Naive thymus-derived CD4-positive, alpha-beta T cell (primary cell): Measurements from ENCODE around the gene VGF. TPM values are rescaled to one million over a fixed set of nuclear protein-coding genes. Genes with fewer than 3 reads are reported as not detected.

Source experiments
- ATAC-seq: fragments of 150-1000 bp; cut with Tn5 transposase; 2 replicates; pipeline ENCODE4 v1.10.0; 2021; ENCODE audit warnings: mild to moderate bottlenecking, moderate library complexity
- CTCF ChIA-PET: fragments of 350-600 bp; sonication (Branson Sonifier 250); formaldehyde crosslinking; loops from one replicate; lab custom pipeline; 2021; ENCODE audit warnings: antibody characterized with exemption; lab: Charles Lee
- POLR2A ChIA-PET: fragments of 350-600 bp; sonication (Branson Sonifier 250); formaldehyde crosslinking; loops from one replicate; lab custom pipeline; 2021; ENCODE audit warnings: antibody characterized with exemption, inconsistent platforms; lab: Charles Lee
- DNase-seq, 9 donors: peaks; one replicate each; pipeline versions ENCODE4 v3.0.0 to v3.0.0-alpha.2; 2020 to 2022; ENCODE audit warnings: mixed read lengths in 1 of 9
- H3K27ac ChIP-seq: one replicate; pipeline ENCODE4 v1.7.0; 2013; ENCODE audit warnings: mild to moderate bottlenecking, low read depth, low read length, moderate library complexity
- H3K27me3 ChIP-seq, 2 donors: one replicate each; pipeline ENCODE4 v1.7.0; 2013; ENCODE audit warnings: low read length in 2 of 2, mild to moderate bottlenecking in 2 of 2, moderate library complexity in 2 of 2; ENCODE audit not compliant: control insufficient read depth in 2 of 2, insufficient read depth in 2 of 2
- H3K36me3 ChIP-seq, 3 experiments: 1 replicate in 2 of 3; 2 replicates in 1 of 3; pipeline ENCODE4 v1.7.0; 2013; ENCODE audit warnings: low read length in 3 of 3, mild to moderate bottlenecking in 3 of 3, moderate library complexity in 1 of 3; ENCODE audit not compliant: insufficient read depth in 3 of 3, control insufficient read depth in 2 of 3
- H3K4me1 ChIP-seq, 2 donors: one replicate each; pipeline ENCODE4 v1.7.0; 2013; ENCODE audit warnings: low read length in 2 of 2, mild to moderate bottlenecking in 2 of 2, moderate library complexity in 1 of 2; ENCODE audit not compliant: control insufficient read depth in 2 of 2, insufficient read depth in 2 of 2
- H3K4me3 ChIP-seq: 2 replicates; pipeline ENCODE4 v1.7.0; 2013; ENCODE audit warnings: mild to moderate bottlenecking, low read length
- H3K9me3 ChIP-seq, 3 experiments: 1 replicate in 2 of 3; 2 replicates in 1 of 3; pipeline ENCODE4 v1.7.0; 2013; ENCODE audit warnings: low read length in 3 of 3; ENCODE audit not compliant: control insufficient read depth in 2 of 3
- H3K27ac Mint-ChIP-seq, 9 donors: one replicate each; pipeline ENCODE4 v1.8.0; 2020 to 2022; ENCODE audit warnings: mixed read lengths in 9 of 9, mild to moderate bottlenecking in 8 of 9, moderate library complexity in 5 of 9, inconsistent platforms in 2 of 9
- H3K27me3 Mint-ChIP-seq, 5 donors: one replicate each; pipeline ENCODE4 v1.8.0; 2021 to 2022; ENCODE audit warnings: mixed read lengths in 5 of 5, mild to moderate bottlenecking in 1 of 5
- H3K36me3 Mint-ChIP-seq, 5 donors: one replicate each; pipeline ENCODE4 v1.8.0; 2020 to 2022; ENCODE audit warnings: mixed read lengths in 5 of 5, mild to moderate bottlenecking in 3 of 5, inconsistent platforms in 1 of 5
- H3K4me1 Mint-ChIP-seq, 7 donors: one replicate each; pipeline ENCODE4 v1.8.0; 2020 to 2022; ENCODE audit warnings: mixed read lengths in 7 of 7, mild to moderate bottlenecking in 3 of 7, inconsistent platforms in 1 of 7
- H3K4me3 Mint-ChIP-seq, 10 donors: one replicate each; pipeline ENCODE4 v1.8.0; 2020 to 2022; ENCODE audit warnings: mild to moderate bottlenecking in 10 of 10, mixed read lengths in 10 of 10, moderate library complexity in 6 of 10, inconsistent platforms in 2 of 10
- H3K9me3 Mint-ChIP-seq, 11 donors: one replicate each; pipeline ENCODE4 v1.8.0; 2020 to 2022; ENCODE audit warnings: mixed read lengths in 11 of 11, mild to moderate bottlenecking in 4 of 11, inconsistent platforms in 1 of 11, moderate library complexity in 1 of 11
- intact Hi-C, 2 donors: fragments of 100-400 bp; cut with micrococcal nuclease; formaldehyde crosslinking; loops; one replicate each; pipeline ENCODE4 v1.15.1; 2023
- polyA plus RNA-seq, 2 donors: library from polyadenylated mRNA; unstranded; fragments of 300-500 nt; fragmentation: Illumina TruSeq; gene quantifications; one replicate each; pipeline ENCODE4 v1.2.3, GENCODE V29; 2021
- total RNA-seq, 6 experiments: library from RNA in 5 of 6; stranded (reverse) in 5 of 6; gene quantifications; 1 replicate in 5 of 6; 2 replicates in 1 of 6; pipeline ENCODE4 v1.2.3 and lab custom pipeline; 2021 to 2026

VGF gene
- total and polyA plus RNA-seq, 7 experiments from 2014 or later, result 0.19 TPM; not detected in 6

DNA sequence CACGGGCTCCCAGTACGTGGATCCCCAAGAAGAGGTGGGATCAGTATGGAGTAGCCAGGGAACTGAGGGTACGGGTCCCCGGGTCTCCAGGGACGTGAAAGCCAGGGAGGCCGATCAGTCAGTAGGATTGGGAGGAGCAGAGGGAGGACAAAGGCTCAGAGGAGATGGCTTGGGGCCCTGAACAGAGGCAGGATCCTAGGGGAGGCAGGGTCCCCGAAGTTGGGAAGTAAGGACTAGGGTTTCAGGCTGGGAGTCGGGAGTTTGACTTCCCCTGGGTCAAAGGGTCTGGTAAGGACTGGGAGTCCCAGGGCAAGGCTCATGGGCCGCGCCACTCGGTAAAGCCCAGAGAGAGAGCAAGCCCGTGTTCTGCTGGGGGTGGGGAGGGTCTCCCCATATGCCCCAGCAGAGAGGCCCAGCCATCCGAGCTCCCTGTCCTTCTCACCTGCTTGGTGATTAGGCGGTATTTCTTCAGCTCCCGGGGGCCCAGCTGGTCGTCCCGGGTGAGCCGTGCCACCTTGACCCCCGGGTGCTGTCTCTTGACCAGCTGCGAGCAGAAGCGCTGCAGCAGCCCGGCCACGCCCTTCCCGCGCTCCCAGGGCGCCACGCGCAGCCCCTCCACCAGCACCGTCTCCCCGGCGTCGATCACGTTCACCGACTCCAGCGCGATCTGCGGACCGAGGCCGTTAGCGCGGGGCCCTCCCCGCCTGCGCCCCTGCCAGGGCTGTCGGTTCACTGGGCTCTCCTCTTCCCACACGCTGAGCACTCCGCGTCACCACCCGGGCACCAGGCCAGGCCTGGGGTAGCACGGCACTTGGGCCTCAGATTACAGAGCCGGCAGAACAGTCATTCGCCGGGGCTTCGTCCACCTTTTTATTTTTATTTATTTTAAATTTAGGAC, 7.7 kb upstream of the VGF start:
- DNase-seq (no peak), ATAC-seq (no peak)
- Histone ChIP-seq H3K27me3 (peaks cover 12 to 69% of the 10 kb centered on the region in 2 donors), H3K9me3 (peaks cover 0 to 2% (median 0%) of the 10 kb centered on the region in 3 experiments), H3K4me1 (peaks cover 38 to 56% of the 10 kb centered on the region in 2 donors), H3K27ac (no peak overlapping the region), H3K36me3 (no peaks in the 10 kb centered on the region), H3K4me3 (no peak overlapping the region)
- intact Hi-C loops, result no loop called here
- peaks cover 85 to 93% (median 88%) of the 10 kb centered on the region in 5 donors for H3K27me3 Mint-ChIP-seq
- peak overlapping the region; percentile 42 to 84 (median 63) for H3K4me3 Mint-ChIP-seq
- peak overlapping the region in 2 of 9 donors; percentile 29 to 53 for H3K27ac Mint-ChIP-seq
- POLR2A ChIA-PET, result interaction anchor here (0.6 kb wide), 1 partner anchor 743 kb away, joined by 3 read pairs; no protein-coding TSS in a partner anchor
- peaks cover 0 to 5% (median 0%) of the 10 kb centered on the region in 11 donors for H3K9me3 Mint-ChIP-seq
- CTCF ChIA-PET, result interaction anchor here (0.6 kb wide), 2 partner anchors 20 to 27 kb away, joined by 3 to 5 read pairs; no protein-coding TSS in a partner anchor
- H3K4me1 Mint-ChIP-seq, result peaks cover 44 to 68% (median 50%) of the 10 kb centered on the region in 7 donors
- H3K36me3 Mint-ChIP-seq, result peaks cover 0 to 7% (median 4%) of the 10 kb centered on the region in 5 donors

DNA sequence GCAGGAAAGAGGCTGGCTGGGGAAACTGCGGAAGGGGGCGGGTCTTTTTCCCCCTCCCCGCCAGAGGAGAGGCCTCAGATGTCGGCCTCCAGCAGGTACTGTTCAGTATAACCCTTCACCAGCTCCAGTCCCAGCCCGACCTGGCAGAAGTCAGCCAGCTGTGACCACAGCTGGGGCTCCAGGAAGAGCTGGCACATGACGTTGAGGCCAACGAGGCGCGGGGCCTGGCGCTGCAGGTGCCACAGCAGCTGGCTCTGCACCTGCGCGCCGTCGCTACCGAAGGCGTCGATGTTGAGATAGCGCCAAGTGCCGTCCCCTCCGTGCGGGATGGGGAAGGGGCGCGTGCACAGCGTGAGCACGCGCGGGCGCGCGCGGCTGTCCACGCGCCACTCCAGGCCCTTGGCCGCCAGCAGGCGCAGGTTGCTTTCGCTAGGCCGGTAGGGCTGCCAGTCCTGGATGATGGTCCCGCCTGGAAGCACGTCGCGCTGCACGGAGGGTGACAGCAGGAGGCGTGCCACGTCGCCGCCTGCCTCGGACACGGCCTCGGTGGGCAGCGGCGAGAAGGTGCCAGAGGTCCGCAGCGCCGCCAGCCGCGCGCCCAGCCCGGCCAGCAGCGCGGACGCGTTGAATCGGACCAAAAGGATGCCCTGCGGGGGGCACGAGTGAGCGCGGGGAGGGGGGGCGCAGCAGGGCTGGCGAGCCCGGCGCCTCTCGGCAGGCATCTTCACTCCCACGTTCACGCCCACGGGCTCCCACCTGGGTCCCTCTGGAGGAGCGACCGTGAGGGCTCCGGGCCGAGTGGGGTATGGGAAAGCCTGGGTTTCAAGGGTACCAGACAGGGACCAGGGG, 6.9 kb upstream of the VGF start:
- H3K4me3 ChIP-seq, result no peak overlapping the region
- H3K4me1 ChIP-seq, result peaks cover 38 to 56% of the 10 kb centered on the region in 2 donors

DNA sequence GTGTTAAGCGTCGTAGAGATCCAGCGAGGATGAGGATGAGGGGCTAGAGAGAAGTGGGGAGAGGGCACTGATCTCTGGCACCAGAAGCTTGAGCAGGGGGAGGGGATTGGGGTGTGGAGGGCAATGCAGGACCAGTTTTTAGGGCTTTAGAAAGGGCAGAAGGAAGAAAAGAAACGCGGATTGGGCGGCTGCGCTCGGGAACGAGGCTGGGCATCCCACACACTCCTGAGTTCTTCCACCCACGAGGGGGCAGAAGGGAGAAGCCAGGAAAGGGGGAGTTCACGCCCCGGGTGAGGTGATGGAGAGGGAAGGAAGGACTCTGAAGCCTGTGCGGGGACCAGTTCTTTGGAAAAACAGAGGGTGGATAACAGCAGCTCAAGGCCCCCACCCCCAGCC, 6.1 kb upstream of the VGF start:
- Mint-ChIP-seq H3K27ac (peak overlapping the region in 3 of 9 donors; percentile 25 to 69 (median 65)), H3K4me1 (peaks cover 51 to 73% (median 59%) of the 10 kb centered on the region in 7 donors), H3K4me3 (peak overlapping the region; percentile 27 to 84 (median 64)), H3K36me3 (peaks cover 0 to 7% (median under 1%) of the 10 kb centered on the region in 5 donors), H3K9me3 (peaks cover 0 to 5% (median 0%) of the 10 kb centered on the region in 11 donors), H3K27me3 (peaks cover 82 to 91% (median 85%) of the 10 kb centered on the region in 5 donors)
- H3K27me3 ChIP-seq, result peaks cover 13 to 73% of the 10 kb centered on the region in 2 donors
- peaks cover 0 to 2% (median 0%) of the 10 kb centered on the region in 3 experiments for H3K9me3 ChIP-seq
- H3K27ac ChIP-seq, result no peak overlapping the region
- no peak overlapping the region for H3K4me3 ChIP-seq
- DNase-seq (no peak), ATAC-seq (no peak)
- ChIA-PET CTCF (interaction anchor here (1.4 to 3.0 kb wide), 2 partner anchors 14 to 28 kb away, joined by 4 to 31 read pairs; no protein-coding TSS in a partner anchor), POLR2A (interaction anchor here (1.0 kb wide), 1 partner anchor 86 kb away, joined by 4 read pairs; the partner anchor contains the start of gene TRIM56)
- intact Hi-C loops, result no loop called here
- H3K4me1 ChIP-seq, result peaks cover 38 to 60% of the 10 kb centered on the region in 2 donors
- H3K36me3 ChIP-seq, result no peaks in the 10 kb centered on the region

More for the DNA sequence above, 6.9 kb upstream of the VGF start:
- H3K27ac ChIP-seq, result no peak overlapping the region
- intact Hi-C loops, result no loop called here
- ChIA-PET POLR2A (no interaction called here), CTCF (interaction anchor here (0.6 to 3.0 kb wide), 2 partner anchors 21 to 29 kb away, joined by 5 to 31 read pairs; no protein-coding TSS in a partner anchor)
- H3K36me3 ChIP-seq, result no peaks in the 10 kb centered on the region
- Mint-ChIP-seq H3K27me3 (peaks cover 85 to 92% (median 88%) of the 10 kb centered on the region in 5 donors), H3K4me3 (peak overlapping the region; percentile 27 to 84 (median 62)), H3K4me1 (peaks cover 46 to 69% (median 53%) of the 10 kb centered on the region in 7 donors), H3K36me3 (peaks cover 0 to 7% (median 4%) of the 10 kb centered on the region in 5 donors), H3K27ac (peak overlapping the region in 2 of 9 donors; percentile 25 to 53), H3K9me3 (peaks cover 0 to 5% (median 0%) of the 10 kb centered on the region in 11 donors)
- DNase-seq, result peak in 1 of 9 donors; percentile 47
- peaks cover 13 to 70% of the 10 kb centered on the region in 2 donors for H3K27me3 ChIP-seq
- no peak for ATAC-seq
- H3K9me3 ChIP-seq, result peaks cover 0 to 2% (median 0%) of the 10 kb centered on the region in 3 experiments

DNA sequence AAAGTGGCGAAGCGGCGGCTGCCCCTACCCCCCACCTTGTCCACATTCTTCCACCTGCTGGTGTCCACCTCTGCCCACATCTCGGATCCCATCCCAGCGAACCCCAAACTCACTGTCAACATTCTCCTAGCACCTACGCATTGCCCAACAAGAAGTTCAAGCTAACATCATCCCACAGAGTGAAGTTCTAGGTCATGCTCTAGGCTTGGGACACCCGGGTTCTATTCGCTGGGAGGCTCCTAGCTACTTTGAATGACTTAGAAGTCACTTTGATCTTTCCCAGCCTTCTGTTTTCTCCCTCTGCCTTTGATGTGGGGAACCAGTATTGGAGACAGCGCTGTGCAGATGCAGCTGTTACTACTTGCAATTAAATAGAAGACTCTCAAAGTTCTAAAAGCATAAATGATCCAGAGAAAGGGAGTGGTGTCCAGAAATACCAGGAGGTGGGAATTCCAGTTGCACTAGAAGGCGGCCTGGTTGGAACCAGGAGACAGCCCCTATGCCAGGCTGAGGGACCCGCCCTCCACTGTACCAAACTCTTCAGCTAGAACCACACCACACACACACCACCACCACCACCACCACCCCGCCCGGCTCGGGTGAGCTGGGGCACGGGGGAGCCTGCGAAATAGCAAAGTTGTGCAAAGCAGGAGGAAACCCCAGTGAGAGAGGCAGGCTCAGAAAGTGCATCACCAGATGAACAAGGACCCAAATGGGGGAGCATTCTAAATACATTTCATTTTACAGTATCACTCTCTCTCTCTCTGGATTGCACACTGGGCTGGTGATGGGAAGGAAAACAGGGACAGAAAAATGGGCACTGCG, 5.5 kb upstream of the VGF start:
- ATAC-seq (peak; percentile 59), DNase-seq (peak in 5 of 9 donors; percentile 27 to 70 (median 57))
- Histone ChIP-seq H3K36me3 (no peaks in the 10 kb centered on the region), H3K4me3 (no peak overlapping the region), H3K27me3 (peaks cover 16 to 73% of the 10 kb centered on the region in 2 donors), H3K4me1 (peaks cover 44 to 64% of the 10 kb centered on the region in 2 donors), H3K27ac (no peak overlapping the region), H3K9me3 (peaks cover 0 to 2% (median 0%) of the 10 kb centered on the region in 3 experiments)
- Mint-ChIP-seq H3K9me3 (peaks cover 0 to 5% (median 0%) of the 10 kb centered on the region in 11 donors), H3K36me3 (peaks cover 0 to 7% (median 0%) of the 10 kb centered on the region in 5 donors), H3K4me3 (peak overlapping the region; percentile 27 to 84 (median 64)), H3K27me3 (peaks cover 82 to 91% (median 85%) of the 10 kb centered on the region in 5 donors), H3K4me1 (peaks cover 56 to 79% (median 63%) of the 10 kb centered on the region in 7 donors), H3K27ac (peak overlapping the region in 4 of 9 donors; percentile 14 to 69 (median 45))
- intact Hi-C loops, result loop anchor here in 1 of 2 donors (1.0 kb wide), 1 partner anchor 17 kb away; the partner anchor contains the start of gene AP1S1
- POLR2A ChIA-PET, result interaction anchor here (0.8 to 1.0 kb wide), 2 partner anchors 81 to 86 kb away, joined by 3 to 4 read pairs; partner anchors contain the start of gene TRIM56
- CTCF ChIA-PET, result interaction anchor here (1.4 to 3.0 kb wide), 3 partner anchors 13 to 27 kb away, joined by 3 to 31 read pairs (median 4); no protein-coding TSS in a partner anchor

DNA sequence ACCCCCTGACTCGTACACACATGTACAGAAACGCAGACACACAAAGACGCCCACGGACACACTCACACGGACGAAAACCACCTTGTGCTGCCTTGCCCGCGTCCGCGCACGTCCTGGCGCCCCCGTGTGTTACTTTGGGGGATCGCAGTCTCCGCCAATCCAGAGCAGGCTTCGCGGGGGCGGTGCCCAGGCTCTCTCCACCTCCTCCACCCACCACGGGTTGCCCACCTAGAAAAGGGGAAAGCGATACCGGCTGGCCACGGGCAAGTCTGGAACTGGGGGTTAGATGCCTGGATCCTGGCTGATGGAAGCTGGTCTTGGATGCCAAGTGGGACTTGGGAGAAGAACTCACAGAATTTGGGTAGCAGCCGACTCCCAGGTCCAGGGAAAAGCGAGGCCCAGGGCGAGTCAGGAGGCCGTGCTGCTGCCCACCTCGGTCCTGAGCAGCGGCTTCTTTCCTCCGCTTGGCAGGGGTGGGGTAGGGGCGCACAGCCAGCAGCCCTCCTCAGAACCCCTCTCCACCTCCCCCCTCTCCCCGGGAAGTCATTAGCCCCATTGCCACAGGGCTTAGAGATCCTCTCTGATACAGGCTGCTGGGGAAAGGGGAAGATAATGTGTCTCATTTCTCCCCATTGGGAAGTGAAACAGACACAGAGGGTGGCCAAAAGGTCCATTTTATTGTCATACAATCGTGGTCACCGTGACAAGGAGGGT, 4.6 kb upstream of the VGF start:
- POLR2A ChIA-PET, result interaction anchor here (0.8 kb wide), 1 partner anchor 82 kb away, joined by 3 read pairs; no protein-coding TSS in a partner anchor
- no peaks in the 10 kb centered on the region for H3K36me3 ChIP-seq
- peaks cover 0 to 2% (median 0%) of the 10 kb centered on the region in 3 experiments for H3K9me3 ChIP-seq

More for the DNA sequence above, 4.6 kb upstream of the VGF start:
- Mint-ChIP-seq H3K4me3 (peak overlapping the region; percentile 26 to 84 (median 70)), H3K27me3 (peaks cover 81 to 91% (median 84%) of the 10 kb centered on the region in 5 donors), H3K9me3 (peaks cover 0 to 11% (median 3%) of the 10 kb centered on the region in 11 donors), H3K4me1 (peaks cover 63 to 85% (median 67%) of the 10 kb centered on the region in 7 donors), H3K27ac (peak overlapping the region in 6 of 9 donors; percentile 8 to 78 (median 36)), H3K36me3 (peaks cover 0 to 9% (median 0%) of the 10 kb centered on the region in 5 donors)
- Histone ChIP-seq H3K27me3 (peaks cover 18 to 69% of the 10 kb centered on the region in 2 donors), H3K4me3 (no peak overlapping the region), H3K4me1 (peaks cover 51 to 70% of the 10 kb centered on the region in 2 donors), H3K27ac (no peak overlapping the region)
- intact Hi-C loops, result loop anchor here (1.0 to 5.0 kb wide), 4 partner anchors 16 to 283 kb away; partner anchors contain the start of genes AP1S1 (in 1 of the 2) and UFSP1 (in 1 of the 2)
- ATAC-seq (peak; percentile 69), DNase-seq (peak; percentile 56 to 86 (median 71))
- CTCF ChIA-PET, result interaction anchor here (1.4 to 3.0 kb wide), 3 partner anchors 12 to 26 kb away, joined by 3 to 31 read pairs (median 4); no protein-coding TSS in a partner anchor
